Measurements from ENCODE around the gene AIG1. TPM values are rescaled to one million over a fixed set of nuclear protein-coding genes. Genes with fewer than 3 reads are reported as not detected.
"Not testable (repeated sequence)": the region's sequence is repeated elsewhere in the genome, so short reads cannot be mapped to it uniquely, and the experiment has no call there.

AIG1 gene
- total RNA-seq, 1 donor from 2014 or later = 35.2 TPM

- H3K27ac ChIP-seq (ENCODE audit: low read depth, low read length) = no peak overlapping the region
- no peak for DNase-seq (ENCODE audit: low read depth)
- no peak overlapping the region for H3K9ac ChIP-seq (ENCODE audit: low read length)
- Mint-ChIP-seq H3K36me3 (ENCODE audit: low read depth, unreplicated experiment) (peaks cover 16% of the 10 kb centered on the region), H3K27ac (ENCODE audit: unreplicated experiment) (no peak overlapping the region), H3K4me3 (ENCODE audit: unreplicated experiment) (no peak overlapping the region), H3K4me1 (ENCODE audit: low read depth, unreplicated experiment) (peaks cover 3% of the 10 kb centered on the region), H3K9me3 (ENCODE audit: unreplicated experiment) (peaks cover 3% of the 10 kb centered on the region), H3K27me3 (ENCODE audit: low read depth, unreplicated experiment) (no peaks in the 10 kb centered on the region)
- H3K4me3 ChIP-seq (ENCODE audit: insufficient read depth, low read depth, low read length) = no peak overlapping the region
- no peak for FAIRE-seq
- H4K20me1 ChIP-seq (ENCODE audit: insufficient read depth, low read length) = no peaks in the 10 kb centered on the region
- H2AFZ ChIP-seq (ENCODE audit: low read depth, low read length) = no peak overlapping the region
- H3K4me2 ChIP-seq (ENCODE audit: low read length) = no peak overlapping the region
- no peaks in the 10 kb centered on the region for H3K4me1 ChIP-seq (ENCODE audit: insufficient read depth, low read length)
- H3K9me3 ChIP-seq (ENCODE audit: insufficient read depth, low read depth, low read length) = no peaks in the 10 kb centered on the region
- H3K36me3 ChIP-seq (ENCODE audit: insufficient read depth, low read length) = peaks cover 9% of the 10 kb centered on the region
- H3K79me2 ChIP-seq (ENCODE audit: insufficient read depth, low read length) = no peaks in the 10 kb centered on the region
- H3K27me3 ChIP-seq (ENCODE audit: insufficient read depth, low read length) = no peaks in the 10 kb centered on the region
- TF ChIP-seq EZH2 (IDR thresholded peaks at IDR 0.05; ENCODE audit: insufficient read depth, low read length) (no peak), CTCF (IDR thresholded peaks at IDR 0.05; ENCODE audit: insufficient read depth, low read depth, low read length) (no peak)
These were observed 78.6 kb downstream of the AIG1 start for GRCh38 chr6:143139239-143139784.

DNA sequence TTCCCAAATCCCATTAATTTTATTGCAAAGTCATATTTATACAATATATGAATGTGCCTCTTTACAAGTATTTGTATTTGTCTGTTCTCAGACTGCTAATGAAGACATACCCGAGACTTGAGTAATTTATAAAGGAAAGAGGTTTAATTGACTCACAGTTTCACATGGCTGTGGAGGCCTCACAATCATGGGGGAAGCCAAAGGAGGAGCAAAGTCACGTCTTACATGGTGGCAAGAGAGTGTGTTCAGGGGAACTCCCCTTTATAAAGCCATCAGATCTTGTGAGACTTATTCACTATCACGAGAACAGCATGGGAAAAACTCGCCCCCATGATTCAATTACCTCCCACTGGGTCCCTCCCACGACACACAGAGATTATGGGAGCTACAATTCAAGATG is 79.2 kb downstream of the AIG1 start:
- H3K27ac ChIP-seq (ENCODE audit: low read depth, low read length); H3K4me3 Mint-ChIP-seq (ENCODE audit: unreplicated experiment); H4K20me1 ChIP-seq (ENCODE audit: insufficient read depth, low read length); FAIRE-seq; H3K4me3 ChIP-seq (ENCODE audit: insufficient read depth, low read depth, low read length); H3K4me2 ChIP-seq (ENCODE audit: low read length); DNase-seq (ENCODE audit: low read depth); H3K9me3 Mint-ChIP-seq (ENCODE audit: unreplicated experiment); H3K27me3 Mint-ChIP-seq (ENCODE audit: low read depth, unreplicated experiment); H3K4me1 Mint-ChIP-seq (ENCODE audit: low read depth, unreplicated experiment); H2AFZ ChIP-seq (ENCODE audit: low read depth, low read length); H3K79me2 ChIP-seq (ENCODE audit: insufficient read depth, low read length); H3K27me3 ChIP-seq (ENCODE audit: insufficient read depth, low read length); H3K9ac ChIP-seq (ENCODE audit: low read length); H3K36me3 ChIP-seq (ENCODE audit: insufficient read depth, low read length); H3K27ac Mint-ChIP-seq (ENCODE audit: unreplicated experiment); H3K9me3 ChIP-seq (ENCODE audit: insufficient read depth, low read depth, low read length); H3K4me1 ChIP-seq (ENCODE audit: insufficient read depth, low read length): not testable (repeated sequence)
- peaks cover 16% of the 10 kb centered on the region for H3K36me3 Mint-ChIP-seq (ENCODE audit: low read depth, unreplicated experiment)

DNA sequence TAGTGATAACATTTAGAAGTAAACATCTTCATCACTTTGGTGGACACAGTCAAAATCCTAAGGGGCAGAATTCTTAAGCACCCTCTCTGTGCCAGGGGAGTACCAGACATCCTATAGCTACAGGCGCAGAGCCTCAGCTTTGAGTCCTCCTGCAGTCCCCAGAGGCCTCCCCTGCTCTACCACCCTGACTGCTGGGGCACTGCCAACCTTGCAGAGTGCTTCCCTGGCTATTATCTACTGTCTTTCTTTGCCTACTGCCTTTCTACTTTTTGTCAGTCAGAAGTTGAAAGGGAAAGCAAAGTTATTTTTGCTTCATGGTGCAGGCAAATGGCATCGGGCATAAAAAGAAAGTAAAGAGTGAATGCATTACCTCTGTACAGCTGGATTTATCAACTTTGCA is 80.1 kb downstream of the AIG1 start:
- no peaks in the 10 kb centered on the region for H3K9me3 ChIP-seq (ENCODE audit: insufficient read depth, low read depth, low read length)
- no peak overlapping the region for H3K9ac ChIP-seq (ENCODE audit: low read length)
- H3K9me3 Mint-ChIP-seq (ENCODE audit: unreplicated experiment) = peaks cover 3% of the 10 kb centered on the region

More for the DNA sequence above, 80.1 kb downstream of the AIG1 start:
- Mint-ChIP-seq H3K36me3 (ENCODE audit: low read depth, unreplicated experiment) (peaks cover 16% of the 10 kb centered on the region), H3K4me1 (ENCODE audit: low read depth, unreplicated experiment) (peaks cover 3% of the 10 kb centered on the region), H3K4me3 (ENCODE audit: unreplicated experiment) (no peak overlapping the region), H3K27ac (ENCODE audit: unreplicated experiment) (no peak overlapping the region), H3K27me3 (ENCODE audit: low read depth, unreplicated experiment) (no peaks in the 10 kb centered on the region)
- H3K27ac ChIP-seq (ENCODE audit: low read depth, low read length) = no peak overlapping the region
- no peaks in the 10 kb centered on the region for H3K27me3 ChIP-seq (ENCODE audit: insufficient read depth, low read length)
- H3K4me1 ChIP-seq (ENCODE audit: insufficient read depth, low read length) = no peaks in the 10 kb centered on the region
- DNase-seq (ENCODE audit: low read depth) = no peak
- H3K4me3 ChIP-seq (ENCODE audit: insufficient read depth, low read depth, low read length) = no peak overlapping the region
- H3K79me2 ChIP-seq (ENCODE audit: insufficient read depth, low read length) = no peaks in the 10 kb centered on the region
- H4K20me1 ChIP-seq (ENCODE audit: insufficient read depth, low read length) = no peaks in the 10 kb centered on the region
- H2AFZ ChIP-seq (ENCODE audit: low read depth, low read length) = no peak overlapping the region
- peaks cover 9% of the 10 kb centered on the region for H3K36me3 ChIP-seq (ENCODE audit: insufficient read depth, low read length)
- TF ChIP-seq CTCF (IDR thresholded peaks at IDR 0.05; ENCODE audit: insufficient read depth, low read depth, low read length) = no peak
- no peak for TF ChIP-seq EZH2 (IDR thresholded peaks at IDR 0.05; ENCODE audit: insufficient read depth, low read length)
- no peak overlapping the region for H3K4me2 ChIP-seq (ENCODE audit: low read length)
- FAIRE-seq = no peak
